K562 (cell line): ENCODE results near the gene FAM167B. TPM values are rescaled to one million over a fixed set of nuclear protein-coding genes. Genes with fewer than 3 reads are reported as not detected.

Experiments
- ARID1B ChIP-seq: fragments of 450-650 bp; IDR thresholded peaks from 2 replicates; pipeline ENCODE4 v1.6.1; 2016; ENCODE audit warnings: antibody characterized with exemption, mild to moderate bottlenecking, inconsistent platforms
- IRF2 ChIP-seq: sonication (generic); formaldehyde crosslinking; IDR thresholded peaks from 2 replicates; pipeline ENCODE4 v1.8.1; 2022; ENCODE audit warnings: mild to moderate bottlenecking, missing genetic modification reagents
- MTA2 ChIP-seq: fragments of 450-650 bp; IDR thresholded peaks from 2 replicates; pipeline ENCODE4 v1.6.1; 2016; ENCODE audit warnings: low read depth
- ZNF175 ChIP-seq: fragments of 200-800 bp; sonication (Bioruptor generic); IDR thresholded peaks from 2 replicates; pipeline ENCODE4 v1.6.1; 2016; ENCODE audit warnings: low read depth, mild to moderate bottlenecking, missing genetic modification characterization, missing compliant biosample characterization
- polyA plus RNA-seq, 8 experiments: library from polyadenylated mRNA; depleted of rRNA in 4 of 8; stranded (reverse) in 5 of 8; unstranded in 3 of 8; fragments of >200 nt; fragmentation: Nextera tagmentation in 2 of 8; fragmentation: Illumina TruSeq in 1 of 8; extraction: Ambion mirVana in 2 of 8; extraction: Trizol in 1 of 8; gene quantifications; 2 replicates each; pipeline versions ENCODE4 v1.2.1 to v1.2.3, GENCODE V29; 2011 to 2014; ENCODE audit warnings: inconsistent platforms in 1 of 8, missing spikeins in 1 of 8
- total RNA-seq, 7 experiments: library from RNA; depleted of rRNA in 6 of 7; stranded (reverse); fragments of >200 nt in 6 of 7; fragmentation: Illumina TruSeq in 2 of 7; extraction: Trizol in 2 of 7; gene quantifications; 2 replicates each; pipeline versions ENCODE4 v1.2.1 to v1.2.3, GENCODE V29; 2011 to 2021; ENCODE audit warnings: low replicate concordance in 1 of 7
- TF ChIP-seq, protein P1 (sequence below): fragments of 250-450 bp; sonication (Bioruptor Pico); IDR thresholded peaks from 2 replicates; pipeline ENCODE4 v1.4.0; 2020; ENCODE audit warnings: mild to moderate bottlenecking, moderate library complexity
- TF ChIP-seq, protein P2 (sequence below): fragments of 250-450 bp; sonication (Bioruptor Pico); IDR thresholded peaks from 2 replicates; pipeline ENCODE4 v1.4.0; 2020
- TF ChIP-seq, protein P3 (sequence below): fragments of 200-800 bp; sonication (Bioruptor generic); IDR thresholded peaks from 2 replicates; pipeline ENCODE4 v1.6.1; 2017; ENCODE audit warnings: missing genetic modification characterization, missing compliant biosample characterization
- TF ChIP-seq, protein P4 (sequence below), 2 experiments: fragments of 450-650 bp; conservative IDR thresholded peaks; 2 replicates each; pipeline ENCODE4 v1.6.1; 2017; ENCODE audit warnings: mild to moderate bottlenecking in 2 of 2, moderate library complexity in 2 of 2

Gene FAM167B
- total and polyA plus RNA-seq, 9 of the 15 experiments (the other 6 are each of a cell fraction or from before 2014, with no cell fraction given): not detected

DNA sequence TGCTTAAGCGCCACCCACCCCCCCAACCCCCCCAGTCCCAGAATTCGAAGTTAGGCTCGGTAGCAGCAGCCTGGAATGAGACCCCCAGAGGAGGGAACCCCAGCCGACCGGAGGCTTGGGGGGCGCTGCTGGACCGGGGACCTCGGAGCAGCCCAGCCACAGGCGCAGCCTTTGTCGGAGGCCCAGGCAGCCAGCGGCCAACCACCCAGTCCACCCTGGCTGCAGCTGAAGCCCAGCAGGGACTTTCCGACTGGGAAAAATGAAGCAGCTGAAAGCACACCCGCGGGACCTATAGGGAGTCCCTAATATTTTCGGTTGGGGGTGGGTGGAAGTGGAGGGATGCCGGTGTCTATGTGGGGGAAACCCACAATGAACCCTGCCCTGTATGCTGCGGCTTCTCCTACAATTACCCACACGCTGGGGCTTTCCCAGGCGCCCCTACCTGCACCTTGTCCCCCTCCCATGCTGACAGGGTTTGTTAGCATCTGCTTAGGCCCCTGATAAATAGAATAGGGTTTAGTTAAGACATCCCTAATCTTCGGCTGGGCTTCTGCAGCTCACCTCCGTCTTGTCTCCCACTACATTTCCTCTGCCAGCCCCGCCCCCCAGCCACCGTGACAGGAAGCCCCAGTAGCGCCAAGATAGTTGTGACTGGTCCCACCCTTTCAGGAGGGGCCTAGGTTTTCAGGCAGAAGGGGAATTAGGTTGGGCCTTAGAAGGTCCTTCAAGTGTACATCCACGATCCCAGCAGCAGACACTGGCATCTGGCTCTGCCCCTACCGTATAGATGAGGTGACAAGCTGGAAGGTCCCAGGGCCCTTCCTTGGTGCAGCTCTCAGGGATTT, 45.8 kb upstream of the FAM167B start (continued):
- no peak for TF ChIP-seq IRF2 (CRISPR knock-in tag)
- TF ChIP-seq, protein P1, sequence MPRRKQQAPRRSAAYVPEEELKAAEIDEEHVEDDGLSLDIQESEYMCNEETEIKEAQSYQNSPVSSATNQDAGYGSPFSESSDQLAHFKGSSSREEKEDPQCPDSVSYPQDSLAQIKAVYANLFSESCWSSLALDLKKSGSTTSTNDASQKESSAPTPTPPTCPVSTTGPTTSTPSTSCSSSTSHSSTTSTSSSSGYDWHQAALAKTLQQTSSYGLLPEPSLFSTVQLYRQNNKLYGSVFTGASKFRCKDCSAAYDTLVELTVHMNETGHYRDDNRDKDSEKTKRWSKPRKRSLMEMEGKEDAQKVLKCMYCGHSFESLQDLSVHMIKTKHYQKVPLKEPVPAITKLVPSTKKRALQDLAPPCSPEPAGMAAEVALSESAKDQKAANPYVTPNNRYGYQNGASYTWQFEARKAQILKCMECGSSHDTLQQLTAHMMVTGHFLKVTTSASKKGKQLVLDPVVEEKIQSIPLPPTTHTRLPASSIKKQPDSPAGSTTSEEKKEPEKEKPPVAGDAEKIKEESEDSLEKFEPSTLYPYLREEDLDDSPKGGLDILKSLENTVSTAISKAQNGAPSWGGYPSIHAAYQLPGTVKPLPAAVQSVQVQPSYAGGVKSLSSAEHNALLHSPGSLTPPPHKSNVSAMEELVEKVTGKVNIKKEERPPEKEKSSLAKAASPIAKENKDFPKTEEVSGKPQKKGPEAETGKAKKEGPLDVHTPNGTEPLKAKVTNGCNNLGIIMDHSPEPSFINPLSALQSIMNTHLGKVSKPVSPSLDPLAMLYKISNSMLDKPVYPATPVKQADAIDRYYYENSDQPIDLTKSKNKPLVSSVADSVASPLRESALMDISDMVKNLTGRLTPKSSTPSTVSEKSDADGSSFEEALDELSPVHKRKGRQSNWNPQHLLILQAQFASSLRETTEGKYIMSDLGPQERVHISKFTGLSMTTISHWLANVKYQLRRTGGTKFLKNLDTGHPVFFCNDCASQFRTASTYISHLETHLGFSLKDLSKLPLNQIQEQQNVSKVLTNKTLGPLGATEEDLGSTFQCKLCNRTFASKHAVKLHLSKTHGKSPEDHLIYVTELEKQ (CRISPR knock-in tag): no peak
- TF ChIP-seq, protein P2, sequence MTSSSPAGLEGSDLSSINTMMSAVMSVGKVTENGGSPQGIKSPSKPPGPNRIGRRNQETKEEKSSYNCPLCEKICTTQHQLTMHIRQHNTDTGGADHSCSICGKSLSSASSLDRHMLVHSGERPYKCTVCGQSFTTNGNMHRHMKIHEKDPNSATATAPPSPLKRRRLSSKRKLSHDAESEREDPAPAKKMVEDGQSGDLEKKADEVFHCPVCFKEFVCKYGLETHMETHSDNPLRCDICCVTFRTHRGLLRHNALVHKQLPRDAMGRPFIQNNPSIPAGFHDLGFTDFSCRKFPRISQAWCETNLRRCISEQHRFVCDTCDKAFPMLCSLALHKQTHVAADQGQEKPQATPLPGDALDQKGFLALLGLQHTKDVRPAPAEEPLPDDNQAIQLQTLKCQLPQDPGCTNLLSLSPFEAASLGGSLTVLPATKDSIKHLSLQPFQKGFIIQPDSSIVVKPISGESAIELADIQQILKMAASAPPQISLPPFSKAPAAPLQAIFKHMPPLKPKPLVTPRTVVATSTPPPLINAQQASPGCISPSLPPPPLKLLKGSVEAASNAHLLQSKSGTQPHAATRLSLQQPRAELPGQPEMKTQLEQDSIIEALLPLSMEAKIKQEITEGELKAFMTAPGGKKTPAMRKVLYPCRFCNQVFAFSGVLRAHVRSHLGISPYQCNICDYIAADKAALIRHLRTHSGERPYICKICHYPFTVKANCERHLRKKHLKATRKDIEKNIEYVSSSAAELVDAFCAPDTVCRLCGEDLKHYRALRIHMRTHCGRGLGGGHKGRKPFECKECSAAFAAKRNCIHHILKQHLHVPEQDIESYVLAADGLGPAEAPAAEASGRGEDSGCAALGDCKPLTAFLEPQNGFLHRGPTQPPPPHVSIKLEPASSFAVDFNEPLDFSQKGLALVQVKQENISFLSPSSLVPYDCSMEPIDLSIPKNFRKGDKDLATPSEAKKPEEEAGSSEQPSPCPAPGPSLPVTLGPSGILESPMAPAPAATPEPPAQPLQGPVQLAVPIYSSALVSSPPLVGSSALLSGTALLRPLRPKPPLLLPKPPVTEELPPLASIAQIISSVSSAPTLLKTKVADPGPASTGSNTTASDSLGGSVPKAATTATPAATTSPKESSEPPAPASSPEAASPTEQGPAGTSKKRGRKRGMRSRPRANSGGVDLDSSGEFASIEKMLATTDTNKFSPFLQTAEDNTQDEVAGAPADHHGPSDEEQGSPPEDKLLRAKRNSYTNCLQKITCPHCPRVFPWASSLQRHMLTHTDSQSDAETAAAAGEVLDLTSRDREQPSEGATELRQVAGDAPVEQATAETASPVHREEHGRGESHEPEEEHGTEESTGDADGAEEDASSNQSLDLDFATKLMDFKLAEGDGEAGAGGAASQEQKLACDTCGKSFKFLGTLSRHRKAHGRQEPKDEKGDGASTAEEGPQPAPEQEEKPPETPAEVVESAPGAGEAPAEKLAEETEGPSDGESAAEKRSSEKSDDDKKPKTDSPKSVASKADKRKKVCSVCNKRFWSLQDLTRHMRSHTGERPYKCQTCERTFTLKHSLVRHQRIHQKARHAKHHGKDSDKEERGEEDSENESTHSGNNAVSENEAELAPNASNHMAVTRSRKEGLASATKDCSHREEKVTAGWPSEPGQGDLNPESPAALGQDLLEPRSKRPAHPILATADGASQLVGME (CRISPR knock-in tag): 0 out of 2 replicates have a peak, but pooled peaks have one; percentile 54
- no peak for TF ChIP-seq ZNF175 (CRISPR knock-in tag)
- no peak for TF ChIP-seq MTA2
- TF ChIP-seq, protein P3, sequence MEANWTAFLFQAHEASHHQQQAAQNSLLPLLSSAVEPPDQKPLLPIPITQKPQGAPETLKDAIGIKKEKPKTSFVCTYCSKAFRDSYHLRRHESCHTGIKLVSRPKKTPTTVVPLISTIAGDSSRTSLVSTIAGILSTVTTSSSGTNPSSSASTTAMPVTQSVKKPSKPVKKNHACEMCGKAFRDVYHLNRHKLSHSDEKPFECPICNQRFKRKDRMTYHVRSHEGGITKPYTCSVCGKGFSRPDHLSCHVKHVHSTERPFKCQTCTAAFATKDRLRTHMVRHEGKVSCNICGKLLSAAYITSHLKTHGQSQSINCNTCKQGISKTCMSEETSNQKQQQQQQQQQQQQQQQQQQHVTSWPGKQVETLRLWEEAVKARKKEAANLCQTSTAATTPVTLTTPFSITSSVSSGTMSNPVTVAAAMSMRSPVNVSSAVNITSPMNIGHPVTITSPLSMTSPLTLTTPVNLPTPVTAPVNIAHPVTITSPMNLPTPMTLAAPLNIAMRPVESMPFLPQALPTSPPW (CRISPR knock-in tag): peak; percentile 46; the same call in 1 of the 2 replicates
- TF ChIP-seq ARID1B: peak; percentile 16; the same call in 1 of the 2 replicates
- TF ChIP-seq, protein P4, sequence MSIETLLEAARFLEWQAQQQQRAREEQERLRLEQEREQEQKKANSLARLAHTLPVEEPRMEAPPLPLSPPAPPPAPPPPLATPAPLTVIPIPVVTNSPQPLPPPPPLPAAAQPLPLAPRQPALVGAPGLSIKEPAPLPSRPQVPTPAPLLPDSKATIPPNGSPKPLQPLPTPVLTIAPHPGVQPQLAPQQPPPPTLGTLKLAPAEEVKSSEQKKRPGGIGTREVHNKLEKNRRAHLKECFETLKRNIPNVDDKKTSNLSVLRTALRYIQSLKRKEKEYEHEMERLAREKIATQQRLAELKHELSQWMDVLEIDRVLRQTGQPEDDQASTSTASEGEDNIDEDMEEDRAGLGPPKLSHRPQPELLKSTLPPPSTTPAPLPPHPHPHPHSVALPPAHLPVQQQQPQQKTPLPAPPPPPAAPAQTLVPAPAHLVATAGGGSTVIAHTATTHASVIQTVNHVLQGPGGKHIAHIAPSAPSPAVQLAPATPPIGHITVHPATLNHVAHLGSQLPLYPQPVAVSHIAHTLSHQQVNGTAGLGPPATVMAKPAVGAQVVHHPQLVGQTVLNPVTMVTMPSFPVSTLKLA (conservative IDR thresholded peaks at IDR 0.05): no peak
